Measurements from ENCODE around the gene SPATA13. TPM values are rescaled to one million over a fixed set of nuclear protein-coding genes. Genes with fewer than 3 reads are reported as not detected.

SPATA13 gene
- total and polyA plus RNA-seq, 10 of the 15 experiments (the other 5 are each of a cell fraction or from before 2014, with no cell fraction given), result 2.4 to 11.1 (median 10.2) TPM

DNA sequence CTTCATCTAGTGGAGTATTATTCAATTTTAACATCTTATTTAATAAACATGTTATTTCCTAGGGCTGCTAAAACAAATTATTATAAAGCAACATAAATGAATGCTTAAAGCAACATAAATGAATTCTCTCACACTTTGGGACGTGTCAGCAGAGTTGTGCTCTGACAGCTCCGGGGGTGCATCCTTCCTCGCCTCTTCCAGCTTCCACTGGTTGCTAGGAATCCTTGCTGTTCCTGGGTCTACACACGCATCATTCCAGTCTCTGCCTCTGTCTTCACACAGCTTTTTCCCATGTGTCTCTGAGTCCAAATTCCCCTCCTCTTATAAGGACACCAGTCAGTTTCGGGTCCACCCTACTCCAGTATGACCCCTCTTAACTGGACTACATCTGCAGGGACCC is 21.6 kb upstream of the SPATA13 start:
- H3K27me3 ChIP-seq (replicated peaks in 1 of 2; ENCODE audit: control insufficient read depth in 2 of 2, insufficient read depth in 2 of 2, low read length in 1 of 2), result peaks cover 1 to 5% of the 10 kb centered on the region in 2 experiments
- no peaks in the 10 kb centered on the region for H3K4me1 ChIP-seq (ENCODE audit: control insufficient read depth, insufficient read depth, low read length)
- no peak overlapping the region for H3K27ac ChIP-seq (ENCODE audit: control insufficient read depth, insufficient read depth)
- H3K79me2 ChIP-seq (ENCODE audit: control insufficient read depth, insufficient read depth, low read length), result no peaks in the 10 kb centered on the region
- no peak overlapping the region for H2AFZ ChIP-seq (ENCODE audit: control insufficient read depth, low read depth, low read length)
- ChIA-PET SMC1A (ENCODE audit: uncharacterized antibody, unreplicated experiment) (interaction anchor here (0.9 to 1.5 kb wide), 2 partner anchors 13 to 422 kb away, joined by 3 read pairs; no protein-coding TSS in a partner anchor), RAD21 (ENCODE audit: unreplicated experiment) (no interaction called here), CTCF (interaction anchor here (0.9 kb wide), 1 partner anchor 92 kb away, joined by 3 read pairs; no protein-coding TSS in a partner anchor), POLR2A (no interaction called here)
- H3K4me3 ChIP-seq, result no peak overlapping the region
- H3K4me2 ChIP-seq (ENCODE audit: control insufficient read depth, insufficient read depth), result no peak overlapping the region
- no peaks in the 10 kb centered on the region for H3K9me3 ChIP-seq (replicated peaks; ENCODE audit: control insufficient read depth, insufficient read depth, low read length)
- H3K36me3 ChIP-seq (ENCODE audit: control insufficient read depth in 2 of 2, insufficient read depth in 2 of 2, low read length in 1 of 2), result no peaks in the 10 kb centered on the region
- no peak overlapping the region for H3K9ac ChIP-seq (ENCODE audit: control insufficient read depth, insufficient read depth, low read length)
- no TSS peak for BruUV-seq (replicated peaks)
- intact Hi-C loops (cut with micrococcal nuclease; ENCODE audit: unreplicated experiment), result no loop called here
- H4K20me1 ChIP-seq (ENCODE audit: control insufficient read depth, insufficient read depth), result no peaks in the 10 kb centered on the region
- DNase-seq (ENCODE audit: low read depth, low spot score) (no peak), ATAC-seq (no peak), FAIRE-seq (no peak)
- TF ChIP-seq JUND (IDR thresholded peaks at IDR 0.05; ENCODE audit: low read depth, low read length) (no peak), BCL11A (IDR thresholded peaks at IDR 0.05; ENCODE audit: low read depth, low read length) (no peak), NFYA (IDR thresholded peaks at IDR 0.05; ENCODE audit: borderline replicate concordance, low read depth, low read length) (no peak), KAT2A (conservative IDR thresholded peaks at IDR 0.05; ENCODE audit: control insufficient read depth, low read depth, low read length) (no peak), BRCA1 (IDR thresholded peaks at IDR 0.05; ENCODE audit: low read depth, low read length) (no peak), NFXL1 (IDR thresholded peaks at IDR 0.05; ENCODE audit: borderline replicate concordance) (no peak), ZNF274 (IDR thresholded peaks at IDR 0.05; ENCODE audit: insufficient read depth, insufficient read length) (no peak), ZZZ3 (IDR thresholded peaks at IDR 0.05; ENCODE audit: control insufficient read depth, insufficient read length, low read depth) (no peak), EZH2 (IDR thresholded peaks at IDR 0.05; ENCODE audit: borderline replicate concordance, control insufficient read depth, low read depth, low read length) (no peak), TBL1XR1 (IDR thresholded peaks at IDR 0.05; ENCODE audit: low read depth, low read length) (no peak)
- TF ChIP-seq, protein P1, sequence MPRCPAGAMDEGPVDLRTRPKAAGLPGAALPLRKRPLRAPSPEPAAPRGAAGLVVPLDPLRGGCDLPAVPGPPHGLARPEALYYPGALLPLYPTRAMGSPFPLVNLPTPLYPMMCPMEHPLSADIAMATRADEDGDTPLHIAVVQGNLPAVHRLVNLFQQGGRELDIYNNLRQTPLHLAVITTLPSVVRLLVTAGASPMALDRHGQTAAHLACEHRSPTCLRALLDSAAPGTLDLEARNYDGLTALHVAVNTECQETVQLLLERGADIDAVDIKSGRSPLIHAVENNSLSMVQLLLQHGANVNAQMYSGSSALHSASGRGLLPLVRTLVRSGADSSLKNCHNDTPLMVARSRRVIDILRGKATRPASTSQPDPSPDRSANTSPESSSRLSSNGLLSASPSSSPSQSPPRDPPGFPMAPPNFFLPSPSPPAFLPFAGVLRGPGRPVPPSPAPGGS (IDR thresholded peaks at IDR 0.05; ENCODE audit: borderline replicate concordance, insufficient read depth, low read depth, low read length, poor library complexity, severe bottlenecking), result no peak
- TF ChIP-seq, protein P2, sequence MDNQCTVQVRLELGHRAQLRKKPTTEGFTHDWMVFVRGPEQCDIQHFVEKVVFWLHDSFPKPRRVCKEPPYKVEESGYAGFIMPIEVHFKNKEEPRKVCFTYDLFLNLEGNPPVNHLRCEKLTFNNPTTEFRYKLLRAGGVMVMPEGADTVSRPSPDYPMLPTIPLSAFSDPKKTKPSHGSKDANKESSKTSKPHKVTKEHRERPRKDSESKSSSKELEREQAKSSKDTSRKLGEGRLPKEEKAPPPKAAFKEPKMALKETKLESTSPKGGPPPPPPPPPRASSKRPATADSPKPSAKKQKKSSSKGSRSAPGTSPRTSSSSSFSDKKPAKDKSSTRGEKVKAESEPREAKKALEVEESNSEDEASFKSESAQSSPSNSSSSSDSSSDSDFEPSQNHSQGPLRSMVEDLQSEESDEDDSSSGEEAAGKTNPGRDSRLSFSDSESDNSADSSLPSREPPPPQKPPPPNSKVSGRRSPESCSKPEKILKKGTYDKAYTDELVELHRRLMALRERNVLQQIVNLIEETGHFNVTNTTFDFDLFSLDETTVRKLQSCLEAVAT (IDR thresholded peaks at IDR 0.05), result no peak
- TF ChIP-seq, protein P3, sequence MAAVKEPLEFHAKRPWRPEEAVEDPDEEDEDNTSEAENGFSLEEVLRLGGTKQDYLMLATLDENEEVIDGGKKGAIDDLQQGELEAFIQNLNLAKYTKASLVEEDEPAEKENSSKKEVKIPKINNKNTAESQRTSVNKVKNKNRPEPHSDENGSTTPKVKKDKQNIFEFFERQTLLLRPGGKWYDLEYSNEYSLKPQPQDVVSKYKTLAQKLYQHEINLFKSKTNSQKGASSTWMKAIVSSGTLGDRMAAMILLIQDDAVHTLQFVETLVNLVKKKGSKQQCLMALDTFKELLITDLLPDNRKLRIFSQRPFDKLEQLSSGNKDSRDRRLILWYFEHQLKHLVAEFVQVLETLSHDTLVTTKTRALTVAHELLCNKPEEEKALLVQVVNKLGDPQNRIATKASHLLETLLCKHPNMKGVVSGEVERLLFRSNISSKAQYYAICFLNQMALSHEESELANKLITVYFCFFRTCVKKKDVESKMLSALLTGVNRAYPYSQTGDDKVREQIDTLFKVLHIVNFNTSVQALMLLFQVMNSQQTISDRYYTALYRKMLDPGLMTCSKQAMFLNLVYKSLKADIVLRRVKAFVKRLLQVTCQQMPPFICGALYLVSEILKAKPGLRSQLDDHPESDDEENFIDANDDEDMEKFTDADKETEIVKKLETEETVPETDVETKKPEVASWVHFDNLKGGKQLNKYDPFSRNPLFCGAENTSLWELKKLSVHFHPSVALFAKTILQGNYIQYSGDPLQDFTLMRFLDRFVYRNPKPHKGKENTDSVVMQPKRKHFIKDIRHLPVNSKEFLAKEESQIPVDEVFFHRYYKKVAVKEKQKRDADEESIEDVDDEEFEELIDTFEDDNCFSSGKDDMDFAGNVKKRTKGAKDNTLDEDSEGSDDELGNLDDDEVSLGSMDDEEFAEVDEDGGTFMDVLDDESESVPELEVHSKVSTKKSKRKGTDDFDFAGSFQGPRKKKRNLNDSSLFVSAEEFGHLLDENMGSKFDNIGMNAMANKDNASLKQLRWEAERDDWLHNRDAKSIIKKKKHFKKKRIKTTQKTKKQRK (IDR thresholded peaks at IDR 0.05; ENCODE audit: low read depth, low read length), result no peak
- TF ChIP-seq, protein P4, sequence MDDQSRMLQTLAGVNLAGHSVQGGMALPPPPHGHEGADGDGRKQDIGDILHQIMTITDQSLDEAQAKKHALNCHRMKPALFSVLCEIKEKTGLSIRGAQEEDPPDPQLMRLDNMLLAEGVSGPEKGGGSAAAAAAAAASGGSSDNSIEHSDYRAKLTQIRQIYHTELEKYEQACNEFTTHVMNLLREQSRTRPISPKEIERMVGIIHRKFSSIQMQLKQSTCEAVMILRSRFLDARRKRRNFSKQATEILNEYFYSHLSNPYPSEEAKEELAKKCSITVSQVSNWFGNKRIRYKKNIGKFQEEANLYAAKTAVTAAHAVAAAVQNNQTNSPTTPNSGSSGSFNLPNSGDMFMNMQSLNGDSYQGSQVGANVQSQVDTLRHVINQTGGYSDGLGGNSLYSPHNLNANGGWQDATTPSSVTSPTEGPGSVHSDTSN (IDR thresholded peaks at IDR 0.05; ENCODE audit: insufficient replicate concordance, low read depth, low read length), result no peak
- WGBS (ENCODE audit: insufficient coverage, insufficient replicate concordance, low lambda C conversion rate, missing lambda C conversion rate), result 35% methylated on average over 5 of the region's 5 CpGs
- in situ Hi-C loops (cut with MboI), result no loop called here

Data from GM12878 (cell line).